ENCODE data around the gene FGF14. TPM values are rescaled to one million over a fixed set of nuclear protein-coding genes. Genes with fewer than 3 reads are reported as not detected.
"Not testable (repeated sequence)": the region's sequence is repeated elsewhere in the genome, so short reads cannot be mapped to it uniquely, and the experiment has no call there.

The FGF14 gene
- total RNA-seq, 3 donors from 2014 or later = 0.43 to 2.5 (median 0.70) TPM

DNA sequence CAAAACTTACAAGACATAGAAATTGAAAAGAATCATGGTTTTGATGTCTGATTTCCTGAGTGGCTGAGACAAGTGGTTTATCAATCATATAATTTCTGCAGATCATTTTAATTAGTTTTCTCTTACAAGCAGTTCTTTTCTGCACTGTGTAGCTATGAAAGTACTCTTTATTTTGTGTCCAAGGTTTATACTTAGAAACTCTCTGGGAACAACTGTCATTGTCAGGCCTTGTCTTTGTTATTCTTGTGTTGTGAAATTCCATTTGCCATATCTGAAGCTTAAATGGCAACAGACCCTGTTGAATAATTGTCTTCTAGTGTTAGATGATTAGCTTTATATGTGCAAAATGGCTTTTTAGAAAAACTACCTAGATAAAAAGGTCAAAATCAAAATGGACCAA, 312.1 kb downstream of the FGF14 start:
- Histone ChIP-seq H3K36me3 (ENCODE audit: low read depth) (no peaks in the 10 kb centered on the region), H3K4me3 (no peak overlapping the region), H3K9me3 (no peaks in the 10 kb centered on the region), H3K4me1 (ENCODE audit: low read depth) (no peaks in the 10 kb centered on the region)
- ATAC-seq = no peak
- DNase-seq = no peak
- intact Hi-C loops (cut with DNase I, micrococcal nuclease) = no loop called here
- no peak for TF ChIP-seq CTCF (IDR thresholded peaks at IDR 0.05)

DNA sequence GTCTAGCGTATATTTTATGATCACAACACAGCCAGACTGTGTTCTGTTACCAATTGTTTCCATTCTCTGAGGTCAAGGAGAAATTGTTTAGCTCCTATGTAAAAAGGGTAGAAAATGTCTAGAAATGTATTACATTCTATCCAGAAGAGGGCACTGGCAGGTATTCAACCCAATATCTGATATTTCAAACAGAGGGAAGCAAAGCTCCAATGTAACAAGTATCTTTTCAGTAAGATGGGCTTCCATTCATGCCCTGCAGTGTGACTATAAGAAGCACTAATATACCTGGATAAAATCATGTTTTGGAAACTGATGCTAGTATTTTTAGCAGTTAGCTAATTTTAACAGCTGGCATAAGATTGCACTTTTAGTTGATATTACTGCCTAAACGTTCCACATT, 312.7 kb downstream of the FGF14 start:
- no peak overlapping the region for H3K4me3 ChIP-seq

DNA sequence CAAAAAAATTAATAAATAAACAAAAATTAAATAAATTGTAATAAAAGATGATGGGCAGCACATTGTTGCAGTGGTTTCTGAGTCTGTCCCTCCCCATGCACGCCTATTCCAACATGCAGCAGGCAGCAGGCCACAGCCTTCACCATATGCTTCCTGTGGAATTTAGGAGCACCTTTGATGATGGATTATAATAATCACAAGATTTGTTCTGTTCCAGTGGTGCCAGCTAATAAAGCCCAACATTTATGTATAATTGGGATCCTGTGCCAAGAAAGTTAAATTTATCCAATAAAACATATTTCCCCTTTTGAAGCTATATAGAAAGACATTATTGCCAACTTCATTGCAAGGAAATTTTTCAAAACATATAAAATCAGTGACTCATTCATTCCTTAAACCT, 328.6 kb downstream of the FGF14 start:
- no peak for TF ChIP-seq CTCF (IDR thresholded peaks at IDR 0.05)
- Histone ChIP-seq H3K36me3 (ENCODE audit: low read depth) (no peaks in the 10 kb centered on the region), H3K4me1 (ENCODE audit: low read depth) (no peaks in the 10 kb centered on the region), H3K4me3 (no peak overlapping the region), H3K9me3 (no peaks in the 10 kb centered on the region)
- ATAC-seq = no peak
- intact Hi-C loops (cut with DNase I, micrococcal nuclease) = no loop called here
- DNase-seq = no peak

More for the DNA sequence above, 312.7 kb downstream of the FGF14 start:
- Histone ChIP-seq H3K4me1 (ENCODE audit: low read depth) (no peaks in the 10 kb centered on the region), H3K9me3 (no peaks in the 10 kb centered on the region), H3K36me3 (ENCODE audit: low read depth) (no peaks in the 10 kb centered on the region)
- ATAC-seq (no peak), DNase-seq (no peak)
- intact Hi-C loops (cut with DNase I, micrococcal nuclease) = no loop called here
- no peak for TF ChIP-seq CTCF (IDR thresholded peaks at IDR 0.05)

DNA sequence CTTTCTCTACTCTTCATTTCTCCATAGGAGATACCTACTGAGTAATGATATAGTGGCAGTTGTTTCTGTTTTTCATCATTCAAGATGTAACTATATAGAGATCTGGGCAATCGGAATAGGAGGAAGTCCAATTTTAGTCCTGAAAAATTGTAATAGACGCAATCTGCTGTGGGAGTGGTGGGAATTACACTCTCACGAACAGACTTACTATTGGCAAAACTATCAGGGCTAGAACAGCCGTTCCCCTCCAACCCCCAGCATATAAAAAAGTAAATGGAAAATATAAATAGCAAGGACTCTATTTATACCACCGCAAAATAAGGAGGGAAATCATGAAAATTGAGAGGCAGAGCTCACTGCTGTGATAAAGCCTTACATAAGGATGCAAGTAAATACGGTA, 330.1 kb downstream of the FGF14 start:
- Histone ChIP-seq H3K36me3 (ENCODE audit: low read depth) (no peaks in the 10 kb centered on the region), H3K4me1 (ENCODE audit: low read depth) (no peaks in the 10 kb centered on the region), H3K4me3 (no peak overlapping the region), H3K9me3 (no peaks in the 10 kb centered on the region)
- DNase-seq (no peak), ATAC-seq (no peak)
- TF ChIP-seq CTCF (IDR thresholded peaks at IDR 0.05) = no peak
- intact Hi-C loops (cut with DNase I, micrococcal nuclease) = no loop called here

- H3K4me3 ChIP-seq; H3K4me1 ChIP-seq (ENCODE audit: low read depth); intact Hi-C loops (cut with DNase I, micrococcal nuclease); H3K9me3 ChIP-seq; ATAC-seq; DNase-seq; H3K36me3 ChIP-seq (ENCODE audit: low read depth): not testable (repeated sequence)
These were observed 333.5 kb downstream of the FGF14 start for GRCh38 chr13:102068323-102068722.

DNA sequence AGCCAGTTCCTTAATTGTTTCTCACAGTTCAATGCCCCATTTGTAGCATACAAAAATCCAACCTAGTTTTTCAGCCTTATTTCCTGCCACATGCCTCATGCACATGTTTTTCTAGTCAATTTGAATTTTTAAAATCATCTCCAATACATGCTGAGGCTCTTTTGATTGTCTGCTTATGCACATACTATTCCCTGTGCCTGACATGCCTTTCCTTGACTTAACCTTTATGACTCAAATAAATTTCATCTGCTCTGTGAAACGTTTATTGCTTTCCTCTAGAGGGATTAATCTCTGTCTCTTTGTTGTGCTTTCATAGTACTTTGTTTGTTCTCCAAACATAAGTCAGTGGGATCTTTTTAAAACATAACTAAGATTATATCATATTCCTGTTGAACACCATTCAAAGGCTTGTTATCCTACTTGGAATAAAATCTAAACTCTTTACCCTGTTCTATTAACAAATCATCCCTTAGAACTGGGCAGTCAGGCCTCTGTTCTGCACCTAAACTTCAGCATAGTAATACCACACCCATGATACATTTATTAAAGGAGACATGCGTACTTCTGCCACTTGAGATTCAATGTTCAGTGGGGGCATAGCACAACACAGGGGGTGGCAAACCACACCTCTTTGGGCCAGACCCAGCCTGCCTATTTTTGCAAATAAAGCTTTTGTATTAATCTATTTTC, 346.6 kb downstream of the FGF14 start:
- DNase-seq (no peak), ATAC-seq (peak; percentile 82)
- no peak overlapping the region for H3K4me3 ChIP-seq
- H3K9me3 ChIP-seq = peaks cover 20% of the 10 kb centered on the region
- no peak for TF ChIP-seq CTCF (IDR thresholded peaks at IDR 0.05)
- H3K4me1 ChIP-seq (ENCODE audit: low read depth) = peaks cover 9% of the 10 kb centered on the region
- intact Hi-C loops (cut with DNase I, micrococcal nuclease) = no loop called here
- H3K36me3 ChIP-seq (ENCODE audit: low read depth) = no peaks in the 10 kb centered on the region
